Measurements from ENCODE around the gene EGFL8. TPM values are rescaled to one million over a fixed set of nuclear protein-coding genes. Genes with fewer than 3 reads are reported as not detected.

EGFL8 gene
- total and polyA plus RNA-seq, 9 of the 15 experiments (the other 6 are each of a cell fraction or from before 2014, with no cell fraction given), result 2.2 to 47.4 (median 14.2) TPM

DNA sequence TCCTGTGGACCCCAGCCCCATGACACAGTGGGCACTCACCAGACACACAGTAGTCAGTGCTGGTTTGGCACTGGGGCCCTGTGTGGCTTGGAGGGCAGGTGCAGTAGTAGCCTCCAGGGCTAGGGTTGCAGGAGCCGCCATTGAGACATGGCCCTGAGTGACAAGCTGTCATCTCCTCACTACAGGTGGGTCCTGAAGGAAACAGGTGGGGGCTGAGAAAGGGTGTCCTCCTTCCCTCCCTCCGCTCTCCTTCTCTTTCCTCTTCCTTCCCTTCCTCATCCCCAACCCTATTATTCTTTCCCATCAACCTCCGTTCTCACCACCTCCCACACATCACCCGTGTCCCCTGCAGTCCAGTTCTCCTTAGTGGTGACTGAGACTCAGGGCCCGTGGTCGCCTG, 49.3 kb downstream of the EGFL8 start (continued):
- TF ChIP-seq, protein P1, sequence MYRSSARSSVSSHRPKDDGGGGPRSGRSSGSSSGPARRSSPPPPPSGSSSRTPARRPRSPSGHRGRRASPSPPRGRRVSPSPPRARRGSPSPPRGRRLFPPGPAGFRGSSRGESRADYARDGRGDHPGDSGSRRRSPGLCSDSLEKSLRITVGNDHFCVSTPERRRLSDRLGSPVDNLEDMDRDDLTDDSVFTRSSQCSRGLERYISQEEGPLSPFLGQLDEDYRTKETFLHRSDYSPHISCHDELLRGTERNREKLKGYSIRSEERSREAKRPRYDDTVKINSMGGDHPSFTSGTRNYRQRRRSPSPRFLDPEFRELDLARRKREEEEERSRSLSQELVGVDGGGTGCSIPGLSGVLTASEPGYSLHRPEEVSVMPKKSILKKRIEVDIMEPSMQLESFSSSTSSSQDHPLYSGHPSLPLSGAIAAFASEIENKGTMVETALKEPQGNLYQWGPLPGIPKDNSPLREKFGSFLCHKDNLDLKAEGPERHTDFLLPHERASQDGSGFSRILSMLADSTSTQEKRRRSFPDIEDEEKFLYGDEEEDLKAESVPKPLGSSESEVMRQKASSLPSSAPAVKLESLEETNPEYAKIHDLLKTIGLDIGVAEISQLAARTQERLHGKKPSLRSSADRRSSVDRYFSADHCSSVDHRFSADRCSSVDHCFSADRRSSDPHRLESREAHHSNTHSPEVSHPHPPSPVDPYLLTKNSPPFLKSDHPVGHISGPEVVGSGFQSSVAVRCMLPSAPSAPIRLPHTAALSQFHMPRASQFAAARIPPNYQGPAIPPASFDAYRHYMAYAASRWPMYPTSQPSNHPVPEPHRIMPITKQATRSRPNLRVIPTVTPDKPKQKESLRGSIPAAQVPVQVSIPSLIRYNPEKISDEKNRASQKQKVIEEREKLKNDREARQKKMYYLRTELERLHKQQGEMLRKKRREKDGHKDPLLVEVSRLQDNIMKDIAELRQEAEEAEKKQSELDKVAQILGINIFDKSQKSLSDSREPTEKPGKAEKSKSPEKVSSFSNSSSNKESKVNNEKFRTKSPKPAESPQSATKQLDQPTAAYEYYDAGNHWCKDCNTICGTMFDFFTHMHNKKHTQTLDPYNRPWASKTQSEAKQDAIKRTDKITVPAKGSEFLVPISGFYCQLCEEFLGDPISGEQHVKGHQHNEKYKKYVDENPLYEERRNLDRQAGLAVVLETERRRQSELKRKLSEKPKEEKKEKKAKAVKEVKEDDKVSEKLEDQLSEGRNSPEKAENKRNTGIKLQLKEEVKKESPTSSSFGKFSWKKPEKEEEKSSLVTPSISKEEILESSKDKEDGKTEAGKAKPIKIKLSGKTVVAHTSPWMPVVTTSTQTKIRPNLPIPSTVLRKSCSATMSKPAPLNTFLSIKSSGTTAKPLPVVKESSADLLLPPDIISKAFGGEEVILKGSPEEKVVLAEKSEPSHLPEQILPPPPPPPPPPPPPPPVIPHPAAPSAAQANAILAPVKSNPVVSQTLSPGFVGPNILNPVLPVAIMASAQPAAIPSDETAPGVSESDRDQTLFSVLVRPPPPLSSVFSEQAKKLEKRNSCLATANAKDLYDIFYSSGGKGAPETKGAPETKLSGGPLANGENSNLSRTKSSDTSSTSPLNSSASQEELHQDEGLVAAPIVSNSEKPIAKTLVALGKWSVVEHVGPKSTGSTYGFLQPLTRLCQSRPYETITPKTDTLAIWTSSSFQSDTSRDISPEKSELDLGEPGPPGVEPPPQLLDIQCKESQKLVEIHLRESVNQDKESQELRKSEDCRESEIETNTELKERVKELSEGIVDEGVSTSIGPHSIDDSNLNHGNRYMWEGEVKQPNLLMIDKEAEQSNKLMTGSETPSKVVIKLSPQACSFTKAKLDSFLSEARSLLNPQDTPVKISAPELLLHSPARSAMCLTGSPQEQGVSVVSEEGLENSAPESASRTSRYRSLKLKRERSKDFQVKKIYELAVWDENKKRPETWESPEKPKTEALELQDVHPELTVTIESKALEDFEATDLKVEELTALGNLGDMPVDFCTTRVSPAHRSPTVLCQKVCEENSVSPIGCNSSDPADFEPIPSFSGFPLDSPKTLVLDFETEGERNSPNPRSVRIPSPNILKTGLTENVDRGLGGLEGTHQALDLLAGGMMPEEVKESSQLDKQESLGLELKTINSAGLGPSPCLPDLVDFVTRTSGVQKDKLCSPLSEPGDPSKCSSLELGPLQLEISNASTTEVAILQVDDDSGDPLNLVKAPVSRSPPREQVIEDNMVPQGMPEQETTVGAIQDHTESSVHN (IDR thresholded peaks at IDR 0.05; ENCODE audit: borderline replicate concordance in 1 of 2, low read depth in 1 of 2), result no peak
- TF ChIP-seq NFXL1 (CRISPR knock-in tag; IDR thresholded peaks at IDR 0.05), result no peak

All from K562 (cell line).